Hepatocyte (in vitro differentiated cells): ENCODE measurements around the gene RDH12. TPM values are rescaled to one million over a fixed set of nuclear protein-coding genes. Genes with fewer than 3 reads are reported as not detected.

Experiments used
- DNase-seq: peaks from one replicate; pipeline ENCODE4 v3.0.0-alpha.2; 2016; ENCODE audit warnings: low spot score
- H2AFZ ChIP-seq: fragments of 200-600 bp; sonication (generic); 2 replicates; pipeline ENCODE4 v1.6.0; 2016; ENCODE audit warnings: antibody characterized with exemption, mild to moderate bottlenecking
- H3K27ac ChIP-seq: fragments of 200-600 bp; sonication (generic); 2 replicates; pipeline ENCODE4 v1.5.1; 2016; ENCODE audit warnings: mild to moderate bottlenecking
- H3K27me3 ChIP-seq: fragments of 200-600 bp; sonication (generic); 2 replicates; pipeline ENCODE4 v1.6.1; 2016
- H3K36me3 ChIP-seq: fragments of 200-600 bp; sonication (generic); replicated peaks from 2 replicates; pipeline ENCODE4 v1.5.1; 2016; ENCODE audit warnings: low read depth; ENCODE audit not compliant: insufficient read depth
- H3K4me1 ChIP-seq: fragments of 200-600 bp; sonication (generic); 2 replicates; pipeline ENCODE4 v1.5.1; 2016; ENCODE audit warnings: mild to moderate bottlenecking, moderate library complexity; ENCODE audit not compliant: insufficient read depth
- H3K4me2 ChIP-seq: fragments of 200-600 bp; sonication (generic); 2 replicates; pipeline ENCODE4 v1.6.0; 2016
- H3K4me3 ChIP-seq: fragments of 200-600 bp; sonication (generic); 2 replicates; pipeline ENCODE4 v1.5.1; 2016; ENCODE audit warnings: mild to moderate bottlenecking
- H3K79me2 ChIP-seq: fragments of 200-600 bp; sonication (generic); 2 replicates; pipeline ENCODE4 v1.6.0; 2017; ENCODE audit warnings: mild to moderate bottlenecking
- H3K9me2 ChIP-seq: fragments of 200-600 bp; sonication (generic); replicated peaks from 2 replicates; pipeline ENCODE4 v1.6.0; 2017; ENCODE audit warnings: mild to moderate bottlenecking; ENCODE audit not compliant: insufficient read depth
- H3K9me3 ChIP-seq: fragments of 200-600 bp; sonication (generic); 2 replicates; pipeline ENCODE4 v1.5.1; 2016; ENCODE audit warnings: low read depth, mild to moderate bottlenecking
- H4K20me1 ChIP-seq: fragments of 200-600 bp; sonication (generic); 2 replicates; pipeline ENCODE4 v1.6.0; 2016; ENCODE audit warnings: mild to moderate bottlenecking; ENCODE audit not compliant: insufficient read depth, poor library complexity, severe bottlenecking
- EZH2 ChIP-seq: fragments of 200-600 bp; sonication (generic); IDR thresholded peaks from 2 replicates; pipeline ENCODE4 v1.6.1; 2016; ENCODE audit warnings: antibody characterized with exemption, mild to moderate bottlenecking, borderline replicate concordance
- EZH2phosphoT487 ChIP-seq: fragments of 200-600 bp; sonication (generic); IDR thresholded peaks from one replicate; pipeline ENCODE4 v1.6.1; 2018; ENCODE audit warnings: antibody characterized with exemption, mild to moderate bottlenecking, low read depth, moderate library complexity; ENCODE audit not compliant: unreplicated experiment, severe bottlenecking
- WGBS: methylation state at CpG from one replicate; pipeline ENCODE4 v1.1.6; 2016; ENCODE audit warnings: low lambda C conversion rate; ENCODE audit errors: missing lambda C conversion rate; 5-methylcytosine and 5-hydroxymethylcytosine counted together
- polyA plus RNA-seq: library from polyadenylated mRNA; unstranded; fragments of >200 nt; fragmentation: Nextera tagmentation; extraction: Ambion mirVana; gene quantifications from 2 replicates; pipeline ENCODE4 v1.2.1, GENCODE V29; 2016
- total RNA-seq: library from RNA; depleted of rRNA; stranded (reverse); fragments of >200 nt; gene quantifications from 2 replicates; pipeline ENCODE4 v1.2.3, GENCODE V29; 2014
- TF ChIP-seq, protein P1 (sequence below): fragments of 200-600 bp; sonication (generic); IDR thresholded peaks from 2 replicates; pipeline ENCODE4 v1.5.1; 2016; ENCODE audit warnings: antibody characterized with exemption, mild to moderate bottlenecking; ENCODE audit not compliant: poor library complexity

The RDH12 gene
- total and polyA plus RNA-seq, 2 experiments from 2014 or later, result 1.1 to 1.7 TPM

DNA sequence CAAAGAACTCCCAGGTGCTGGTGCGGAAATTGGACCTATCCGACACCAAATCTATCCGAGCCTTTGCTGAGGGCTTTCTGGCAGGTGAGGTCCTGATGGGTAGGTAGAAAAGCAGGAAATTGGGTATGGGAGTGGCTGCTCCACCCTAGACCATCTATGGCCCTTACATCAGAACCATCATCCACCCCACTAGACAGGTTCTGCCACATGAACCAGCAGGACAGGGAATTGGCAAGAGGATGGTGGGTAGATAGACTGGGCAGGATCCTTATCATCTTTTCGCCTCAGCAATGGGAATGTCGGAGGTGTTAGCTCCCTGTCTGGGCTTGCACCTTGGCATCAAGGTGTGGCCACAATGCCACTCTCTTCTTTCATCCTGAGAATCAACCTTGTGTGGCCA is 23.5 kb downstream of the RDH12 start:
- no peaks in the 10 kb centered on the region for H3K9me2 ChIP-seq
- no peaks in the 10 kb centered on the region for H3K9me3 ChIP-seq
- no peaks in the 10 kb centered on the region for H3K27me3 ChIP-seq
- DNase-seq, result no peak
- H3K36me3 ChIP-seq, result no peaks in the 10 kb centered on the region
- no peak overlapping the region for H3K27ac ChIP-seq
- WGBS, result 85% methylated on average over 5 of the region's 5 CpGs
- no peak overlapping the region for H3K4me2 ChIP-seq
- H2AFZ ChIP-seq, result no peak overlapping the region
- no peak overlapping the region for H3K4me3 ChIP-seq
- TF ChIP-seq EZH2phosphoT487 (no peak), EZH2 (no peak)
- TF ChIP-seq, protein P1, sequence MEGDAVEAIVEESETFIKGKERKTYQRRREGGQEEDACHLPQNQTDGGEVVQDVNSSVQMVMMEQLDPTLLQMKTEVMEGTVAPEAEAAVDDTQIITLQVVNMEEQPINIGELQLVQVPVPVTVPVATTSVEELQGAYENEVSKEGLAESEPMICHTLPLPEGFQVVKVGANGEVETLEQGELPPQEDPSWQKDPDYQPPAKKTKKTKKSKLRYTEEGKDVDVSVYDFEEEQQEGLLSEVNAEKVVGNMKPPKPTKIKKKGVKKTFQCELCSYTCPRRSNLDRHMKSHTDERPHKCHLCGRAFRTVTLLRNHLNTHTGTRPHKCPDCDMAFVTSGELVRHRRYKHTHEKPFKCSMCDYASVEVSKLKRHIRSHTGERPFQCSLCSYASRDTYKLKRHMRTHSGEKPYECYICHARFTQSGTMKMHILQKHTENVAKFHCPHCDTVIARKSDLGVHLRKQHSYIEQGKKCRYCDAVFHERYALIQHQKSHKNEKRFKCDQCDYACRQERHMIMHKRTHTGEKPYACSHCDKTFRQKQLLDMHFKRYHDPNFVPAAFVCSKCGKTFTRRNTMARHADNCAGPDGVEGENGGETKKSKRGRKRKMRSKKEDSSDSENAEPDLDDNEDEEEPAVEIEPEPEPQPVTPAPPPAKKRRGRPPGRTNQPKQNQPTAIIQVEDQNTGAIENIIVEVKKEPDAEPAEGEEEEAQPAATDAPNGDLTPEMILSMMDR, result no peak
- no peaks in the 10 kb centered on the region for H3K79me2 ChIP-seq
- H3K4me1 ChIP-seq, result peaks cover 7% of the 10 kb centered on the region
- no peaks in the 10 kb centered on the region for H4K20me1 ChIP-seq

DNA sequence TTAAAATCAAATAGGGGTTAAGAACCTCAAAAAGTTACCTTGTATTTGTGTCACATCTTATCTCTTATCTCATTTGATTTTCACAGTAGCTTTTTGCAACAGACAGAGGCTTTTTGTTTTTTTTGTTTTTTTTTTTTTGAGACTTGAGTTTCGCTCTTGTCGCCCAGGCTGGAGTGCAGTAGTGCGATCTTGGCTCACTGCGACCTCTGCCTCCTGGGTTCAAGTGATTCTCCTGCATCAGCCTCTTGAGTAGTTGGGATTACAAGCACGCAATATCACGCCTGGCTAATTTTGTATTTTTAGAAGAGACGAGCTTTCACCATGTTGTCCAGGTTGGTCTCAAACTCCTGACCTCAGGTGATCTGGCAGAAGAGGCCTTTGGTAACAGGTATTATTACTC is 25.7 kb downstream of the RDH12 start:
- Histone ChIP-seq H3K4me1 (peaks cover 7% of the 10 kb centered on the region), H3K9me3 (no peaks in the 10 kb centered on the region), H4K20me1 (no peaks in the 10 kb centered on the region), H2AFZ (no peak overlapping the region), H3K9me2 (no peaks in the 10 kb centered on the region), H3K4me2 (no peak overlapping the region), H3K27ac (no peak overlapping the region), H3K27me3 (no peaks in the 10 kb centered on the region), H3K79me2 (no peaks in the 10 kb centered on the region), H3K36me3 (no peaks in the 10 kb centered on the region), H3K4me3 (no peak overlapping the region)
- 96% methylated on average over 7 of the region's 7 CpGs for WGBS
- TF ChIP-seq EZH2phosphoT487, result no peak
- no peak for TF ChIP-seq EZH2
- TF ChIP-seq, protein P1, result no peak
- no peak for DNase-seq

DNA sequence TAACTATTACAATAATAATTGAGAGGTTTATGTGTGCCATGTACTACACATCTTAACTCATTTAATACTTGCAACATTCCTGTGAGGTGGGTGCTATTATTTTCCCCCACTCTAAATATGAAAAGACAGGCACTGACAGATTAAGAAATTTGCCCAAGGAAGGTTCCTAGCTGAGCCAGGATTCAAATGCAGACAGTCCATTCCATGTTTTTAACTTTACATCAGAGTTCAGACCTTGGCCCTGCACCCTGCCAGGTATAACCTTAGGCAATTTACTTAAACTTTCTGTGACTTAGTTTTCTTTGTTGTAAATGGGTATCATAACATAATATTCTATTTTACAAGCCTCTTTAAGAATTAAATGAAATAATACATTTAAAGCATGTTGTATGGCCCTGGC is 26.6 kb downstream of the RDH12 start:
- peaks cover 7% of the 10 kb centered on the region for H3K4me1 ChIP-seq
- H3K9me2 ChIP-seq, result no peaks in the 10 kb centered on the region
- no peaks in the 10 kb centered on the region for H4K20me1 ChIP-seq
- H3K4me3 ChIP-seq, result no peak overlapping the region
- H3K36me3 ChIP-seq, result no peaks in the 10 kb centered on the region
- no peak overlapping the region for H3K4me2 ChIP-seq
- H3K27me3 ChIP-seq, result no peaks in the 10 kb centered on the region
- TF ChIP-seq EZH2phosphoT487, result no peak
- TF ChIP-seq, protein P1, result no peak
- TF ChIP-seq EZH2, result no peak
- H3K9me3 ChIP-seq, result no peaks in the 10 kb centered on the region
- H3K27ac ChIP-seq, result no peak overlapping the region
- no peaks in the 10 kb centered on the region for H3K79me2 ChIP-seq
- no peak for DNase-seq
- H2AFZ ChIP-seq, result no peak overlapping the region
